HL-60 (cell line): ENCODE results near the gene BAIAP2.

ENCODE experiments used
- DNase-seq, 2 experiments: peaks; one replicate each; pipeline ENCODE4 v3.0.0-alpha.2; 2010 to 2020; ENCODE audit warnings: low read depth in 1 of 2, low spot score in 1 of 2
- H3K27ac ChIP-seq: fragments of 250-450 bp; sonication (Bioruptor Pico); replicated peaks from 2 replicates; pipeline ENCODE4 v1.5.1; 2020; ENCODE audit warnings: mild to moderate bottlenecking, moderate library complexity
- H3K27me3 ChIP-seq: fragments of 250-450 bp; sonication (Bioruptor Pico); 2 replicates; pipeline ENCODE4 v1.5.1; 2021; ENCODE audit warnings: mild to moderate bottlenecking, moderate library complexity; ENCODE audit not compliant: insufficient read depth, poor library complexity, severe bottlenecking
- H3K4me3 ChIP-seq: replicated peaks from 2 replicates; pipeline ENCODE4 v1.5.1; 2011; ENCODE audit warnings: mild to moderate bottlenecking, control low read depth, low read length; ENCODE audit not compliant: insufficient read depth
- GABPA ChIP-seq: IDR thresholded peaks from 2 replicates; pipeline ENCODE4 v1.6.1; 2012; ENCODE audit warnings: low read depth
- POLR2AphosphoS5 ChIP-seq: IDR thresholded peaks from 2 replicates; pipeline ENCODE4 v1.6.1; 2012; ENCODE audit warnings: low read depth
- SPI1 ChIP-seq: IDR thresholded peaks from 2 replicates; pipeline ENCODE4 v1.6.1; 2012; ENCODE audit warnings: low read depth, mild to moderate bottlenecking, borderline replicate concordance
- TF ChIP-seq, protein P1 (sequence below): IDR thresholded peaks from one replicate; pipeline ENCODE4 v1.5.1; 2011; ENCODE audit warnings: low read length, control low read depth, inconsistent platforms; ENCODE audit not compliant: insufficient read depth
- TF ChIP-seq, protein P2 (sequence below): IDR thresholded peaks from 2 replicates; pipeline ENCODE4 v1.6.1; 2012; ENCODE audit warnings: low read depth; ENCODE audit not compliant: insufficient replicate concordance

Gene BAIAP2

DNA sequence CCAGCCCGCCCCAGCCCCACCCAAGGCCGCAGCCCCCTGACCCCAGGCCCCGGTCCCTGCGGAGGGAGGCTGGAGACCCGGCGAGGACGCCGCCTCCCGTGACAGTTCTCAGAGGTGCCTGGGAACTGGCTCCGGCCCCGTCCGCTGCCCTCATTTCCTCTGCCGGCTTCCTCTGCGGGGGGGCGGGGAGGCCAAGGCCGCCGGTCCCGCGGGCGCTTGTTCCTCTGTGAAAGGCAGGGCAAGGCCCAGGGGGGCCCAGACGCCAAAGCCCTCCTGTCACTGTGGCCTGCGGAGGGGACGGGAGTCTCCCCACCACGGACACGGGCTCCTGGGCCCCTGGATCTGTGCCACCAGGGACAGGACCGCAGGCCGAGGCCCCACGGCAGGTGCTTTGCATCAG lies 125.4 kb downstream of the BAIAP2 start:
- peak in 1 of 2 experiments; percentile 41 for DNase-seq

DNA sequence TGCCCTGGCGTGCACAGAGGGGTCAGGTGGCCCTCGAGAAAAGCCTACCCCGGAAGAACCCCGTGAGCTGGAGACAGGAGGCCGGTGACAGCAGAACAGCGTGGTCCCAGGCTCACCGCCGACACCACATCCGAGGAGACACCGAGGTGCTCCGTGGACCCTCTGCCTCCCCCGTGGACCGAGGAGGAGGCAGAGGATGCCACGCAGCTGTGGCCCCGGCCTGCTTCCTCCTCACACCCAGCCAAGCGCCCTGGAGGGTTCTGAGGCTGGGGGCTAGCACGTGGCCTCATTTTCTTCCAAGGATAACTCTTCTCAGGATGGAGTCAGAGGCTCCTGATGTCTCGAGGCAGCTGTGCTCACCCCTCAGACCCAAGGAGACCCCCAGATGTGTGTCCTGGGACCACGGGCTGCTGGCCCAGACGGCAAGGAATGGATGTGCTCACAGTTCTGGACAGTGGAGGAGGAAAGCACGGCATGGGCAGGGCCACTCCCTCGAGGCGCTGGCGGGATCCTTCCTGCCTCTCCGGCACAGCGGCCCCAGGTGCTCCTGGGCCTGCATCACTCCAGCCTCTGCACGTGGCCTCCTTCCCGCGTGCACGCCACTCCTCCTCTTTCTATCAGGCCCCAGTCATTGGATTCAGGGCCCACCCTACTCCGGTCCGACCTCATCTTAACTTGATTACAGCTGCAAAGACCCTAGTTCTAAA lies 125.9 kb downstream of the BAIAP2 start:
- TF ChIP-seq SPI1 (no peak), POLR2AphosphoS5 (no peak), GABPA (no peak)
- TF ChIP-seq, protein P1, sequence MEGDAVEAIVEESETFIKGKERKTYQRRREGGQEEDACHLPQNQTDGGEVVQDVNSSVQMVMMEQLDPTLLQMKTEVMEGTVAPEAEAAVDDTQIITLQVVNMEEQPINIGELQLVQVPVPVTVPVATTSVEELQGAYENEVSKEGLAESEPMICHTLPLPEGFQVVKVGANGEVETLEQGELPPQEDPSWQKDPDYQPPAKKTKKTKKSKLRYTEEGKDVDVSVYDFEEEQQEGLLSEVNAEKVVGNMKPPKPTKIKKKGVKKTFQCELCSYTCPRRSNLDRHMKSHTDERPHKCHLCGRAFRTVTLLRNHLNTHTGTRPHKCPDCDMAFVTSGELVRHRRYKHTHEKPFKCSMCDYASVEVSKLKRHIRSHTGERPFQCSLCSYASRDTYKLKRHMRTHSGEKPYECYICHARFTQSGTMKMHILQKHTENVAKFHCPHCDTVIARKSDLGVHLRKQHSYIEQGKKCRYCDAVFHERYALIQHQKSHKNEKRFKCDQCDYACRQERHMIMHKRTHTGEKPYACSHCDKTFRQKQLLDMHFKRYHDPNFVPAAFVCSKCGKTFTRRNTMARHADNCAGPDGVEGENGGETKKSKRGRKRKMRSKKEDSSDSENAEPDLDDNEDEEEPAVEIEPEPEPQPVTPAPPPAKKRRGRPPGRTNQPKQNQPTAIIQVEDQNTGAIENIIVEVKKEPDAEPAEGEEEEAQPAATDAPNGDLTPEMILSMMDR = no peak
- TF ChIP-seq, protein P2, sequence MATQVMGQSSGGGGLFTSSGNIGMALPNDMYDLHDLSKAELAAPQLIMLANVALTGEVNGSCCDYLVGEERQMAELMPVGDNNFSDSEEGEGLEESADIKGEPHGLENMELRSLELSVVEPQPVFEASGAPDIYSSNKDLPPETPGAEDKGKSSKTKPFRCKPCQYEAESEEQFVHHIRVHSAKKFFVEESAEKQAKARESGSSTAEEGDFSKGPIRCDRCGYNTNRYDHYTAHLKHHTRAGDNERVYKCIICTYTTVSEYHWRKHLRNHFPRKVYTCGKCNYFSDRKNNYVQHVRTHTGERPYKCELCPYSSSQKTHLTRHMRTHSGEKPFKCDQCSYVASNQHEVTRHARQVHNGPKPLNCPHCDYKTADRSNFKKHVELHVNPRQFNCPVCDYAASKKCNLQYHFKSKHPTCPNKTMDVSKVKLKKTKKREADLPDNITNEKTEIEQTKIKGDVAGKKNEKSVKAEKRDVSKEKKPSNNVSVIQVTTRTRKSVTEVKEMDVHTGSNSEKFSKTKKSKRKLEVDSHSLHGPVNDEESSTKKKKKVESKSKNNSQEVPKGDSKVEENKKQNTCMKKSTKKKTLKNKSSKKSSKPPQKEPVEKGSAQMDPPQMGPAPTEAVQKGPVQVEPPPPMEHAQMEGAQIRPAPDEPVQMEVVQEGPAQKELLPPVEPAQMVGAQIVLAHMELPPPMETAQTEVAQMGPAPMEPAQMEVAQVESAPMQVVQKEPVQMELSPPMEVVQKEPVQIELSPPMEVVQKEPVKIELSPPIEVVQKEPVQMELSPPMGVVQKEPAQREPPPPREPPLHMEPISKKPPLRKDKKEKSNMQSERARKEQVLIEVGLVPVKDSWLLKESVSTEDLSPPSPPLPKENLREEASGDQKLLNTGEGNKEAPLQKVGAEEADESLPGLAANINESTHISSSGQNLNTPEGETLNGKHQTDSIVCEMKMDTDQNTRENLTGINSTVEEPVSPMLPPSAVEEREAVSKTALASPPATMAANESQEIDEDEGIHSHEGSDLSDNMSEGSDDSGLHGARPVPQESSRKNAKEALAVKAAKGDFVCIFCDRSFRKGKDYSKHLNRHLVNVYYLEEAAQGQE = no peak
- no peak for DNase-seq
- Histone ChIP-seq H3K27ac (no peak overlapping the region), H3K27me3 (peaks cover 11% of the 10 kb centered on the region), H3K4me3 (no peak overlapping the region)

More for the DNA sequence above, 125.4 kb downstream of the BAIAP2 start:
- peak overlapping the region; percentile 27 for H3K27ac ChIP-seq
- no peak for TF ChIP-seq POLR2AphosphoS5
- no peak for TF ChIP-seq SPI1
- TF ChIP-seq, protein P2 = no peak
- TF ChIP-seq, protein P1 = no peak
- peaks cover 7% of the 10 kb centered on the region for H3K27me3 ChIP-seq
- H3K4me3 ChIP-seq = peak overlapping the region; percentile 30

DNA sequence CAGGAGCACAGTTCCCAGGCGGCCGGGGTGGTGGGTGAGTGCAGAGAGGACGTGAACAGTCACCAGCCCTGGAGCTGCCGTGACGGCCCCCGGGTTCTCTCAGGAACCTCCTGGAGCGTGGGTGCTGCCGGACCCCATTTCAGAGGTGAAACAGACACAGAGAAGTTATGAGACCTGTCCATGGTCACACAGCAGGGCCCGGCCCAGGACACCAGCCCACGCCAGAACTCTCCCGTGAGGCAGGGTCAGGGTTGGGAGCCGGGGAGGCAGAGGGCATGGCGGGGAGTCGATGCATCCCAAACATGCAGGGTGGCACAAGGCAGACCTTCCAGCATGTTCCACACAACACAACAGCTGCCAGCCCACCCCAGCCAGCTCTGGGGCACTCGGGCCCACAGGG lies 126.6 kb downstream of the BAIAP2 start:
- Histone ChIP-seq H3K4me3 (no peak overlapping the region), H3K27ac (no peak overlapping the region), H3K27me3 (peaks cover 13% of the 10 kb centered on the region)
- TF ChIP-seq, protein P2 = no peak
- TF ChIP-seq SPI1 (no peak), GABPA (no peak), POLR2AphosphoS5 (no peak)
- TF ChIP-seq, protein P1 = no peak
- DNase-seq = no peak
